Gastroesophageal sphincter (tissue), 4 donors: ENCODE results near the gene VPS35L. TPM values are rescaled to one million over a fixed set of nuclear protein-coding genes. Genes with fewer than 3 reads are reported as not detected.

Experiments used
- ATAC-seq: fragments of 150-250 bp; one replicate; pipeline ENCODE4 v1.9.1; 2016; ENCODE audit warnings: mild to moderate bottlenecking, moderate library complexity
- H3K27ac ChIP-seq, 4 donors: fragments of 200-600 bp; sonication (generic) in 3 of 4; 1 replicate in 3 of 4; 2 replicates in 1 of 4; pipeline ENCODE4 v1.5.1; 2016 to 2019
- H3K27me3 ChIP-seq: fragments of 200-600 bp; sonication (generic); one replicate; pipeline ENCODE4 v1.5.1; 2019
- H3K36me3 ChIP-seq, 2 donors: fragments of 200-600 bp; sonication (generic); one replicate each; pipeline ENCODE4 v1.5.1; 2019; ENCODE audit warnings: control low read depth in 1 of 2
- H3K4me1 ChIP-seq, 3 donors: fragments of 200-600 bp; sonication (generic); 1 replicate in 2 of 3; 2 replicates in 1 of 3; pipeline ENCODE4 v1.5.1; 2016 to 2019; ENCODE audit warnings: control low read depth in 2 of 3
- H3K4me3 ChIP-seq, 2 donors: fragments of 200-600 bp; sonication (generic); one replicate each; pipeline ENCODE4 v1.5.1; 2019; ENCODE audit warnings: mild to moderate bottlenecking in 1 of 2, moderate library complexity in 1 of 2
- H3K9me3 ChIP-seq, 3 donors: fragments of 200-600 bp; sonication (generic); one replicate each; pipeline ENCODE4 v1.5.1; 2017 to 2019; ENCODE audit warnings: control low read depth in 2 of 3
- EP300 ChIP-seq: sonication (generic); formaldehyde crosslinking; IDR thresholded peaks from one replicate; pipeline ENCODE4 v1.6.1; 2017; ENCODE audit warnings: antibody characterized with exemption, mild to moderate bottlenecking
- POLR2A ChIP-seq, 2 donors: fragments of 450-650 bp; IDR thresholded peaks; one replicate each; pipeline ENCODE4 v1.6.1; 2017; ENCODE audit warnings: antibody characterized with exemption in 2 of 2, mild to moderate bottlenecking in 2 of 2, moderate library complexity in 1 of 2
- POLR2AphosphoS5 ChIP-seq: sonication (generic); formaldehyde crosslinking; IDR thresholded peaks from one replicate; pipeline ENCODE4 v1.6.1; 2017; ENCODE audit warnings: antibody characterized with exemption
- WGBS, 2 donors: methylation state at CpG; one replicate each; pipeline ENCODE4 v1.1.5; 2018; ENCODE audit warnings: low coverage in 1 of 2; 5-methylcytosine and 5-hydroxymethylcytosine counted together
- total RNA-seq, 4 donors: library from RNA; depleted of rRNA; stranded (reverse); fragments of >200 nt; gene quantifications; one replicate each; pipeline ENCODE4 v1.1.0, GENCODE V29; 2016
- TF ChIP-seq, protein P1 (sequence below), 4 experiments: fragments of 200-600 bp in 2 of 4; fragments of 450-650 bp in 2 of 4; sonication (generic) in 1 of 4; IDR thresholded peaks; one replicate each; pipeline ENCODE4 v1.5.1; 2017 to 2019; ENCODE audit warnings: antibody characterized with exemption in 4 of 4, mild to moderate bottlenecking in 2 of 4, moderate library complexity in 2 of 4

Gene VPS35L
- total RNA-seq, 4 donors from 2014 or later: 39.0 to 59.6 (median 46.9) TPM

GRCh38 chr16:19688396-19689024 lies 133.0 kb downstream of the VPS35L start:
- WGBS, 2 donors: 90 to 93% methylated on average over 3 to 4 of the region's 18 CpGs
- Histone ChIP-seq H3K36me3 (peaks cover 0 to 82% of the 10 kb centered on the region in 2 donors), H3K4me3 (no peak overlapping the region), H3K27me3 (no peaks in the 10 kb centered on the region), H3K4me1 (peaks cover 0 to 24% (median 0%) of the 10 kb centered on the region in 3 donors), H3K9me3 (peaks cover 0 to 5% (median 0%) of the 10 kb centered on the region in 3 donors), H3K27ac (no peak overlapping the region)
- ATAC-seq: no peak
- no peak for TF ChIP-seq POLR2AphosphoS5
- no peak for TF ChIP-seq EP300
- no peak for TF ChIP-seq POLR2A (IDR thresholded peaks at IDR 0.05)
- TF ChIP-seq, protein P1, sequence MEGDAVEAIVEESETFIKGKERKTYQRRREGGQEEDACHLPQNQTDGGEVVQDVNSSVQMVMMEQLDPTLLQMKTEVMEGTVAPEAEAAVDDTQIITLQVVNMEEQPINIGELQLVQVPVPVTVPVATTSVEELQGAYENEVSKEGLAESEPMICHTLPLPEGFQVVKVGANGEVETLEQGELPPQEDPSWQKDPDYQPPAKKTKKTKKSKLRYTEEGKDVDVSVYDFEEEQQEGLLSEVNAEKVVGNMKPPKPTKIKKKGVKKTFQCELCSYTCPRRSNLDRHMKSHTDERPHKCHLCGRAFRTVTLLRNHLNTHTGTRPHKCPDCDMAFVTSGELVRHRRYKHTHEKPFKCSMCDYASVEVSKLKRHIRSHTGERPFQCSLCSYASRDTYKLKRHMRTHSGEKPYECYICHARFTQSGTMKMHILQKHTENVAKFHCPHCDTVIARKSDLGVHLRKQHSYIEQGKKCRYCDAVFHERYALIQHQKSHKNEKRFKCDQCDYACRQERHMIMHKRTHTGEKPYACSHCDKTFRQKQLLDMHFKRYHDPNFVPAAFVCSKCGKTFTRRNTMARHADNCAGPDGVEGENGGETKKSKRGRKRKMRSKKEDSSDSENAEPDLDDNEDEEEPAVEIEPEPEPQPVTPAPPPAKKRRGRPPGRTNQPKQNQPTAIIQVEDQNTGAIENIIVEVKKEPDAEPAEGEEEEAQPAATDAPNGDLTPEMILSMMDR (IDR thresholded peaks at IDR 0.05): no peak

- 92 to 100% methylated on average over 1 of the region's 5 CpGs for WGBS, 2 donors
- Histone ChIP-seq H3K9me3 (peaks cover 0 to 5% (median 0%) of the 10 kb centered on the region in 3 donors), H3K27ac (no peak overlapping the region), H3K4me3 (no peak overlapping the region), H3K4me1 (peaks cover 0 to 24% (median 0%) of the 10 kb centered on the region in 3 donors), H3K36me3 (peaks cover 0 to 78% of the 10 kb centered on the region in 2 donors), H3K27me3 (no peaks in the 10 kb centered on the region)
- ATAC-seq: no peak
- TF ChIP-seq POLR2A (IDR thresholded peaks at IDR 0.05) (no peak), POLR2AphosphoS5 (no peak), EP300 (no peak)
- TF ChIP-seq, protein P1 (IDR thresholded peaks at IDR 0.05): no peak
Measured at GRCh38 chr16:19689342-19689741, 133.8 kb downstream of the VPS35L start.

GRCh38 chr16:19690196-19690595 lies 134.7 kb downstream of the VPS35L start:
- Histone ChIP-seq H3K36me3 (peaks cover 0 to 72% of the 10 kb centered on the region in 2 donors), H3K27ac (peak overlapping the region in 2 of 4 donors; percentile 36 to 55), H3K27me3 (no peaks in the 10 kb centered on the region), H3K4me3 (no peak overlapping the region), H3K4me1 (peaks cover 0 to 24% (median 0%) of the 10 kb centered on the region in 3 donors), H3K9me3 (no peaks in the 10 kb centered on the region)
- no peak for TF ChIP-seq POLR2A (IDR thresholded peaks at IDR 0.05)
- TF ChIP-seq POLR2AphosphoS5: no peak
- no peak for TF ChIP-seq EP300
- TF ChIP-seq, protein P1 (IDR thresholded peaks at IDR 0.05): no peak
- ATAC-seq: peak; percentile 48
- WGBS, 2 donors: 31 to 50% methylated on average over 4 of the region's 4 CpGs

DNA sequence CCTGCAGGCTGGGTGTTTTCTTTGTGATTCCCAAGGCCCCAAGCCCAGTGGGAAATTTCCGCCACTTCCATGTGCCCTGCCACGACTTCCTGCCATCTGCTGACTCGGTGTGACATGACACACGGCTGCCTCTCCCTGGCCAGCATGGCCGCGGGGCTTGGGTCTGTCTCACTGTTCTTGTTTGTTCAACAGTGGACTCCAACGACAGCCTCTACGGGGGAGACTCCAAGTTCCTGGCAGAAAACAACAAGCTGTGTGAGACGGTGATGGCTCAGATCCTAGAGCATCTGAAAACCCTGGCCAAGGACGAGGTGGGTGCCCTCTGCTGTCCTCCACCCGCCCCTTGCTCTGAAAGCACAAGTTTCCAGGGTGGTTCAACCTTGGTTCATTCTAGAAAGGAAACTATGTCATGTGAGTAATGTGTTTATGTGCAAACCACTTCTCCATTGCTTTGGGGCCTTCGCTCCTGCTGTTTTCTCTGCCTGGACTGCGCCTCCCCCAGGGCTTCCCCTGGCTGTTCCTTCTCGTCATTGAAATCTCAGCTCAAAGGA lies 135.7 kb downstream of the VPS35L start:
- 87 to 91% methylated on average over 3 to 6 of the region's 14 CpGs for WGBS, 2 donors
- Histone ChIP-seq H3K36me3 (peaks cover 0 to 62% of the 10 kb centered on the region in 2 donors), H3K27me3 (no peaks in the 10 kb centered on the region), H3K27ac (peak overlapping the region in 3 of 4 donors; percentile 36 to 55 (median 43)), H3K4me1 (peaks cover 0 to 32% (median 3%) of the 10 kb centered on the region in 3 donors), H3K9me3 (no peaks in the 10 kb centered on the region), H3K4me3 (no peak overlapping the region)
- ATAC-seq: peak; percentile 58
- TF ChIP-seq EP300: no peak
- TF ChIP-seq POLR2A (IDR thresholded peaks at IDR 0.05): no peak
- TF ChIP-seq POLR2AphosphoS5: no peak
- TF ChIP-seq, protein P1 (IDR thresholded peaks at IDR 0.05): no peak

DNA sequence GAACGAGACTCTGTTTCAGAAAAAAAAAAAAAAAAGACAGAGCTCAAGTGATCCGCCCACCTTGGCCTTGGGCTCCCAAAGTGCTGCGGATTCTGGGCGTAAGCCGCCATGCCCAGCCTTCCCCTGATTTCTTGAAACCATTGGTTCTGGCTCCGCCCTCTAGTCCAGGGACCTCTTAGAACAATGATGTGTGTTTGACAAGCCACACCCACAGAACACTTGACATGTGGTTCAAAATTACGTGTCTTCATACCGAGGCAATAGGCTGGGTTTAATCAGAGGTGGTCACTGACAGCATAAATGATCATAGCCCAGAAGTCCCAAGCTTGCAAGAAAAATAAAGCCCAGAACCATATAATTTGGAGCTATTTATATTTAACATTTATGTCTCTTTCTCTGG lies 139.5 kb downstream of the VPS35L start:
- H3K4me3 ChIP-seq: no peak overlapping the region
- no peak overlapping the region for H3K27ac ChIP-seq
- H3K4me1 ChIP-seq: peaks cover 0 to 62% (median 24%) of the 10 kb centered on the region in 3 donors
- peaks cover 0 to 60% of the 10 kb centered on the region in 2 donors for H3K36me3 ChIP-seq
- no peaks in the 10 kb centered on the region for H3K27me3 ChIP-seq
- no peak for ATAC-seq
- H3K9me3 ChIP-seq: no peaks in the 10 kb centered on the region
- no peak for TF ChIP-seq POLR2AphosphoS5
- TF ChIP-seq POLR2A (IDR thresholded peaks at IDR 0.05): no peak
- no peak for TF ChIP-seq EP300
- TF ChIP-seq, protein P1 (IDR thresholded peaks at IDR 0.05): no peak
- WGBS, 2 donors: 89 to 92% methylated on average over 5 to 7 of the region's 8 CpGs
